ENCODE data around the gene SGMS1.

- TF ChIP-seq POLR2A (IDR thresholded peaks at IDR 0.05) (no peak), CTCF (IDR thresholded peaks at IDR 0.05) (peak; percentile 21 to 66 (median 52))
Observed at GRCh38 chr10:50275650-50276235, 348.0 kb downstream of the SGMS1 start.

All from heart left ventricle (tissue), 13 donors.